ENCODE data around the gene SEC14L5. TPM values are rescaled to one million over a fixed set of nuclear protein-coding genes. Genes with fewer than 3 reads are reported as not detected.

SEC14L5 gene
- 5.7 TPM for total RNA-seq

- no peak for TF ChIP-seq CTCF (IDR thresholded peaks at IDR 0.05)
- peak within 1 kb of the TSS in 1 of 2 donors; percentile 49 for H3K27ac ChIP-seq
Observed at GRCh38 chr16:4957720-4958509, at the start of gene SEC14L5. TSS of gene SEC14L5 (plus strand) at chr16:4958330. CDS start at chr16:4959324, 994 bp downstream.

GRCh38 chr16:4908854-4909401 is 49.2 kb upstream of the SEC14L5 start:
- Histone ChIP-seq H3K4me3 (no peak overlapping the region), H3K36me3 (no peaks in the 10 kb centered on the region), H3K9me3 (no peaks in the 10 kb centered on the region), H3K27ac (no peak overlapping the region), H3K4me1 (no peaks in the 10 kb centered on the region), H3K27me3 (no peaks in the 10 kb centered on the region)
- no peak for DNase-seq (ENCODE audit: low spot score in 2 of 2)
- intact Hi-C loops (cut with DNase I): no loop called here
- TF ChIP-seq CTCF (IDR thresholded peaks at IDR 0.05): no peak

More at GRCh38 chr16:4957720-4958509, at the start of gene SEC14L5:
- intact Hi-C loops (cut with DNase I): loop anchor here (1.0 to 5.0 kb wide), 8 partner anchors 13 to 336 kb away; partner anchors contain the start of genes ALG1, ANKS3, DNAAF8 and MGRN1
- H3K27me3 ChIP-seq: no peaks in the 10 kb centered on the region
- H3K4me1 ChIP-seq: peaks cover 0 to 11% of the 10 kb centered on the region in 2 donors
- no peaks in the 10 kb centered on the region for H3K36me3 ChIP-seq
- peak within 1 kb of the TSS; percentile 53 to 67 for H3K4me3 ChIP-seq
- H3K9me3 ChIP-seq: no peaks in the 10 kb centered on the region
- peak; percentile 86 to 98 for DNase-seq (ENCODE audit: low spot score in 2 of 2)

GRCh38 chr16:4909825-4910224 is 48.3 kb upstream of the SEC14L5 start:
- Histone ChIP-seq H3K36me3 (no peaks in the 10 kb centered on the region), H3K4me1 (no peaks in the 10 kb centered on the region), H3K9me3 (no peaks in the 10 kb centered on the region), H3K27ac (no peak overlapping the region), H3K27me3 (no peaks in the 10 kb centered on the region), H3K4me3 (no peak overlapping the region)
- TF ChIP-seq CTCF (IDR thresholded peaks at IDR 0.05): no peak
- intact Hi-C loops (cut with DNase I): no loop called here
- no peak for DNase-seq (ENCODE audit: low spot score in 2 of 2)

- DNase-seq (ENCODE audit: low spot score in 2 of 2): no peak
- no peak overlapping the region for H3K4me3 ChIP-seq
- intact Hi-C loops (cut with DNase I): no loop called here
- H3K27ac ChIP-seq: no peak overlapping the region
- H3K36me3 ChIP-seq: no peaks in the 10 kb centered on the region
- TF ChIP-seq CTCF (IDR thresholded peaks at IDR 0.05): no peak
- H3K9me3 ChIP-seq: no peaks in the 10 kb centered on the region
- no peaks in the 10 kb centered on the region for H3K27me3 ChIP-seq
- no peaks in the 10 kb centered on the region for H3K4me1 ChIP-seq
Observed at GRCh38 chr16:4910828-4911227, 47.3 kb upstream of the SEC14L5 start.

GRCh38 chr16:4911970-4912386 is 46.2 kb upstream of the SEC14L5 start:
- Histone ChIP-seq H3K4me3 (no peak overlapping the region), H3K4me1 (no peaks in the 10 kb centered on the region), H3K9me3 (no peaks in the 10 kb centered on the region), H3K27me3 (no peaks in the 10 kb centered on the region), H3K36me3 (no peaks in the 10 kb centered on the region), H3K27ac (no peak overlapping the region)
- no peak for DNase-seq (ENCODE audit: low spot score in 2 of 2)
- intact Hi-C loops (cut with DNase I): no loop called here
- no peak for TF ChIP-seq CTCF (IDR thresholded peaks at IDR 0.05)
